Esophagus squamous epithelium (tissue), 5 donors: ENCODE data around the gene ARID1A. TPM values are rescaled to one million over a fixed set of nuclear protein-coding genes. Genes with fewer than 3 reads are reported as not detected.

Experiments
- DNase-seq: peaks from one replicate; lab custom pipeline; 2025; lab: John Stamatoyannopoulos, UW
- H3K27ac ChIP-seq, 4 donors: fragments of 200-600 bp; sonication (generic); one replicate each; pipeline ENCODE4 v1.5.1; 2016 to 2019; ENCODE audit warnings: mild to moderate bottlenecking in 1 of 4
- H3K27me3 ChIP-seq, 4 donors: fragments of 200-600 bp; sonication (generic); 1 replicate in 3 of 4; 2 replicates in 1 of 4; pipeline versions ENCODE4 v1.5.1 to v1.6.0; 2017 to 2021; ENCODE audit warnings: antibody characterized with exemption in 1 of 4
- H3K36me3 ChIP-seq, 3 donors: fragments of 200-600 bp; sonication (generic); one replicate each; pipeline ENCODE4 v1.5.1; 2016 to 2019
- H3K4me1 ChIP-seq, 3 donors: fragments of 200-600 bp; sonication (generic); one replicate each; pipeline ENCODE4 v1.5.1; 2017 to 2019
- H3K4me3 ChIP-seq, 4 donors: fragments of 200-600 bp; sonication (generic); 1 replicate in 3 of 4; 2 replicates in 1 of 4; pipeline ENCODE4 v1.5.1; 2016 to 2019; ENCODE audit warnings: mild to moderate bottlenecking in 2 of 4, moderate library complexity in 1 of 4
- H3K9me3 ChIP-seq, 3 donors: fragments of 200-600 bp; sonication (generic); one replicate each; pipeline ENCODE4 v1.5.1; 2016 to 2019
- POLR2A ChIP-seq, 4 donors: fragments of 450-650 bp; IDR thresholded peaks; one replicate each; pipeline ENCODE4 v1.6.1; 2017; ENCODE audit warnings: antibody characterized with exemption in 4 of 4, mild to moderate bottlenecking in 4 of 4, moderate library complexity in 3 of 4
- WGBS, 2 donors: methylation state at CpG; one replicate each; pipeline ENCODE4 v1.1.5; 2018; 5-methylcytosine and 5-hydroxymethylcytosine counted together
- intact Hi-C: fragments of 100-400 bp; cut with DNase I; formaldehyde crosslinking; loops from one replicate; pipeline ENCODE4 v1.15.0; 2022
- total RNA-seq, 4 donors: library from RNA; depleted of rRNA; stranded (reverse); fragments of >200 nt; gene quantifications; one replicate each; pipeline ENCODE4 v1.1.0, GENCODE V29; 2016
- TF ChIP-seq, protein P1 (sequence below), 6 experiments: fragments of 450-650 bp in 4 of 6; fragments of 200-600 bp in 2 of 6; sonication (generic) in 2 of 6; IDR thresholded peaks; one replicate each; pipeline ENCODE4 v1.5.1; 2016 to 2019; ENCODE audit warnings: antibody characterized with exemption in 6 of 6, mild to moderate bottlenecking in 4 of 6, moderate library complexity in 4 of 6
- donor health status: DM: yes; HTN: yes; CAD: no.

The ARID1A gene
- total RNA-seq, 4 donors from 2014 or later: 23.9 to 60.2 (median 43.5) TPM

DNA sequence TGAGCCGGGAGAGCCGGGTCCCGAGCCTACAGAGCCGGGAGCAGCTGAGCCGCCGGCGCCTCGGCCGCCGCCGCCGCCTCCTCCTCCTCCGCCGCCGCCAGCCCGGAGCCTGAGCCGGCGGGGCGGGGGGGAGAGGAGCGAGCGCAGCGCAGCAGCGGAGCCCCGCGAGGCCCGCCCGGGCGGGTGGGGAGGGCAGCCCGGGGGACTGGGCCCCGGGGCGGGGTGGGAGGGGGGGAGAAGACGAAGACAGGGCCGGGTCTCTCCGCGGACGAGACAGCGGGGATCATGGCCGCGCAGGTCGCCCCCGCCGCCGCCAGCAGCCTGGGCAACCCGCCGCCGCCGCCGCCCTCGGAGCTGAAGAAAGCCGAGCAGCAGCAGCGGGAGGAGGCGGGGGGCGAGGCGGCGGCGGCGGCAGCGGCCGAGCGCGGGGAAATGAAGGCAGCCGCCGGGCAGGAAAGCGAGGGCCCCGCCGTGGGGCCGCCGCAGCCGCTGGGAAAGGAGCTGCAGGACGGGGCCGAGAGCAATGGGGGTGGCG is 371 bp downstream of the ARID1A start:
- H3K27ac ChIP-seq: peak overlapping the region; percentile 93 to 99 (median 98)
- intact Hi-C loops: no loop called here
- no peak for DNase-seq
- H3K4me1 ChIP-seq: peaks cover 33 to 63% (median 54%) of the 10 kb centered on the region in 3 donors
- H3K36me3 ChIP-seq: no peaks in the 10 kb centered on the region
- no peaks in the 10 kb centered on the region for H3K9me3 ChIP-seq
- peak overlapping the region; percentile 78 to 97 (median 94) for H3K4me3 ChIP-seq
- no peaks in the 10 kb centered on the region for H3K27me3 ChIP-seq
- 0% methylated on average over 3 of the region's 72 CpGs; no CpG with 5 or more reads in 1 of the 2 donors for WGBS, 2 donors
- TF ChIP-seq POLR2A (IDR thresholded peaks at IDR 0.05): peak in 1 of 4 donors; percentile 55
- TF ChIP-seq, protein P1, sequence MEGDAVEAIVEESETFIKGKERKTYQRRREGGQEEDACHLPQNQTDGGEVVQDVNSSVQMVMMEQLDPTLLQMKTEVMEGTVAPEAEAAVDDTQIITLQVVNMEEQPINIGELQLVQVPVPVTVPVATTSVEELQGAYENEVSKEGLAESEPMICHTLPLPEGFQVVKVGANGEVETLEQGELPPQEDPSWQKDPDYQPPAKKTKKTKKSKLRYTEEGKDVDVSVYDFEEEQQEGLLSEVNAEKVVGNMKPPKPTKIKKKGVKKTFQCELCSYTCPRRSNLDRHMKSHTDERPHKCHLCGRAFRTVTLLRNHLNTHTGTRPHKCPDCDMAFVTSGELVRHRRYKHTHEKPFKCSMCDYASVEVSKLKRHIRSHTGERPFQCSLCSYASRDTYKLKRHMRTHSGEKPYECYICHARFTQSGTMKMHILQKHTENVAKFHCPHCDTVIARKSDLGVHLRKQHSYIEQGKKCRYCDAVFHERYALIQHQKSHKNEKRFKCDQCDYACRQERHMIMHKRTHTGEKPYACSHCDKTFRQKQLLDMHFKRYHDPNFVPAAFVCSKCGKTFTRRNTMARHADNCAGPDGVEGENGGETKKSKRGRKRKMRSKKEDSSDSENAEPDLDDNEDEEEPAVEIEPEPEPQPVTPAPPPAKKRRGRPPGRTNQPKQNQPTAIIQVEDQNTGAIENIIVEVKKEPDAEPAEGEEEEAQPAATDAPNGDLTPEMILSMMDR (IDR thresholded peaks at IDR 0.05): no peak

DNA sequence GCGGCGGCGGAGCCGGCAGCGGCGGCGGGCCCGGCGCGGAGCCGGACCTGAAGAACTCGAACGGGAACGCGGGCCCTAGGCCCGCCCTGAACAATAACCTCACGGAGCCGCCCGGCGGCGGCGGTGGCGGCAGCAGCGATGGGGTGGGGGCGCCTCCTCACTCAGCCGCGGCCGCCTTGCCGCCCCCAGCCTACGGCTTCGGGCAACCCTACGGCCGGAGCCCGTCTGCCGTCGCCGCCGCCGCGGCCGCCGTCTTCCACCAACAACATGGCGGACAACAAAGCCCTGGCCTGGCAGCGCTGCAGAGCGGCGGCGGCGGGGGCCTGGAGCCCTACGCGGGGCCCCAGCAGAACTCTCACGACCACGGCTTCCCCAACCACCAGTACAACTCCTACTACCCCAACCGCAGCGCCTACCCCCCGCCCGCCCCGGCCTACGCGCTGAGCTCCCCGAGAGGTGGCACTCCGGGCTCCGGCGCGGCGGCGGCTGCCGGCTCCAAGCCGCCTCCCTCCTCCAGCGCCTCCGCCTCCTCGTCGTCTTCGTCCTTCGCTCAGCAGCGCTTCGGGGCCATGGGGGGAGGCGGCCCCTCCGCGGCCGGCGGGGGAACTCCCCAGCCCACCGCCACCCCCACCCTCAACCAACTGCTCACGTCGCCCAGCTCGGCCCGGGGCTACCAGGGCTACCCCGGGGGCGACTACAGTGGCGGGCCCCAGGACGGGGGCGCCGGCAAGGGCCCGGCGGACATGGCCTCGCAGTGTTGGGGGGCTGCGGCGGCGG is 1.0 kb downstream of the ARID1A start:
- no peaks in the 10 kb centered on the region for H3K36me3 ChIP-seq
- no peaks in the 10 kb centered on the region for H3K27me3 ChIP-seq
- intact Hi-C loops: no loop called here
- H3K27ac ChIP-seq: peak overlapping the region; percentile 93 to 99 (median 98)
- no peak for DNase-seq
- no peaks in the 10 kb centered on the region for H3K9me3 ChIP-seq
- H3K4me1 ChIP-seq: peaks cover 39 to 63% (median 54%) of the 10 kb centered on the region in 3 donors
- WGBS, 2 donors: 0% methylated on average over 7 to 9 of the region's 98 CpGs
- TF ChIP-seq, protein P1 (IDR thresholded peaks at IDR 0.05): peak in 1 of 6 experiments; percentile 9
- TF ChIP-seq POLR2A (IDR thresholded peaks at IDR 0.05): no peak
- H3K4me3 ChIP-seq: peak overlapping the region; percentile 78 to 97 (median 94)

DNA sequence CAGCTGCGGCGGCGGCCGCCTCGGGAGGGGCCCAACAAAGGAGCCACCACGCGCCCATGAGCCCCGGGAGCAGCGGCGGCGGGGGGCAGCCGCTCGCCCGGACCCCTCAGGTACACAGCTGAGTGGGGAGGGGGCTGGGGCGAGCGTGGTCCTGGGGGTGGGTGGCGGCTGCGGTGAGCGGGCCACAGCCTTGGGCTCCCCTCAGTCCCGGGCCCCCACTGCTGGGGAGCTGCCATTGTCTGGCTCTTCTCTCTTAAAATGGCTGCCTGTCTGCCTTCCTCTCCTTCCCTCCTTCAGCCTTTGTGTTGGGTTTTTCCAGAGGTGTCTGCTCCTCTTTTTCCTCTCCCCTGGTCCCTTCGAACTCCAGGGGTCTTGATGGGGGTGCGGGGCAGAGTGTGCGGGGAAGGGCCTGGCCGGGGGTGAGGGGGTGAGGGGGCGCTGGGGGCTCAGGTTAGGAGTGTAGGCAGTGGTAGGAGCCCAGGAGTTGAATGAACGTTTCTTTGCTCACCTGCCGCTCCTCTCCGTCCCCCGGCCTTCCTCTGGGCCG is 1.7 kb downstream of the ARID1A start:
- 0% methylated on average over 5 to 8 of the region's 30 CpGs for WGBS, 2 donors
- TF ChIP-seq POLR2A (IDR thresholded peaks at IDR 0.05): no peak
- DNase-seq: no peak

DNA sequence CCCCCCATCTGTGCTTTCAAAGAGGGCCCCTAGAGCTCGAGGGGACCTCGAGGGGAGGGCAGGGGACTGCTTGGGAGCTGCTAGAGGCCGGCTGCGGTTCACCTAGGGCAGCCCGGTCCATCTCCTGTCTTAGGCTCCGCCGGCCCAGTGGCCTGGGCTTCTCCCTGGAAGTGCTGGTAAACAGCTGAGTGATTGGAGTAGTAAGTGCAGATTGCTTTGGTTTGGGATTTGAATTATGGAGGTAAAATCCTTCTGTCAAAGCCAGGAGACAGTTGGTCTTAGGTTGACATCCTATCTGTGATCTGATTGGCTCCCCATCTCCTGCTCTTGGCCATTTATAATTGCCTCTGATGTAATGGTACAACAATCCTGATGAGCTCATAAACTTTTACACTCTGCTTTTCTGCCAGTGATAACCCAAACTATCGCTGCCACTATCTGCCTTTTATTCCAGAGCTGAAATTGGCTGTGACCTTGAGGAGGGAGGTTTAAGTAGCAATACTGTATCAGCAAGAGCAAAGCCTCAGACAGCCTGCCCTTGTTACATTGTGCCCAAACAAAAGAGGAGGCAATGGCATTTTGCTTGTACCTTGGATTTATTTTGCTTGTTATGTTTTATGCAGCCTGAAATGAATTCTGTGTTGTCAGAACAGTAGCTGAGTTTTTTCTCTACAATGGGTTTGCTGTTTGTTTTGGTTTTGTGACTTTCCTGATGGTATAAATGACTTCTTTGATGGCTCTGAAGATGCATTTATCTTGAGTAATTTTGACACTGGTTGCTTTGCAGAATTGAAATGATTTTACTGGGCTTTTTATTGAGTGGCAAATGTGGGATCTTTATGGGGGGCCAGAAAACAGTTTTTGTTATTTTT is 2.4 kb downstream of the ARID1A start:
- TF ChIP-seq, protein P1 (IDR thresholded peaks at IDR 0.05): no peak
- peak in 3 of 4 donors; percentile 29 to 63 (median 57) for TF ChIP-seq POLR2A (IDR thresholded peaks at IDR 0.05)
- no peak for DNase-seq
- H3K27me3 ChIP-seq: no peaks in the 10 kb centered on the region
- intact Hi-C loops: no loop called here
- H3K36me3 ChIP-seq: no peaks in the 10 kb centered on the region
- H3K4me3 ChIP-seq: peak overlapping the region; percentile 78 to 97 (median 94)
- H3K27ac ChIP-seq: peak overlapping the region; percentile 93 to 99 (median 98)
- no peaks in the 10 kb centered on the region for H3K9me3 ChIP-seq
- H3K4me1 ChIP-seq: peaks cover 52 to 72% (median 66%) of the 10 kb centered on the region in 3 donors
- 0% methylated on average over 1 of the region's 8 CpGs for WGBS, 2 donors

More for the DNA sequence above, 1.7 kb downstream of the ARID1A start:
- H3K27me3 ChIP-seq: no peaks in the 10 kb centered on the region
- intact Hi-C loops: no loop called here
- H3K9me3 ChIP-seq: no peaks in the 10 kb centered on the region
- no peaks in the 10 kb centered on the region for H3K36me3 ChIP-seq
- H3K4me1 ChIP-seq: peaks cover 45 to 67% (median 59%) of the 10 kb centered on the region in 3 donors
- peak overlapping the region; percentile 93 to 99 (median 98) for H3K27ac ChIP-seq
- H3K4me3 ChIP-seq: peak overlapping the region; percentile 78 to 97 (median 94)

DNA sequence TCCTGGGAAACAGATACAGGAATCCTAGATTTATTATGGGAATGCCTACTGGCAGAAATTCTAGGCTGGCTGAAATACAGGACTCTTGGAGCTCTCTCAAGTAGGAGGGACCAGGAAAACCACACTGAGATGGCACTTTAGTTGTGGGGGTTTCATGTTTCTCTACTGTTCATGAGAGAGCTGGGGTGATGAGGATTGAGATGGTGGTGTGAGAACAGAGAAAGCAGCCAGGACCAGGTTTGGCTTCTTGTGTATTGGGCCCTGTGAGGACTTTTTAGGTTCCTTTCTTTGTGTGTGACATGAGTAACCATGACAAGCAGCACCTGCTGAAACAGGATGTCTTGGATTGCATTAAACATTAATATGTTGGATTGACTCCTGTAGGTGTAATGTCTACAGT is 4.9 kb downstream of the ARID1A start:
- peak overlapping the region in 1 of 4 donors; percentile 25 for H3K4me3 ChIP-seq
- no peak for DNase-seq
- TF ChIP-seq POLR2A (IDR thresholded peaks at IDR 0.05): no peak
- TF ChIP-seq, protein P1 (IDR thresholded peaks at IDR 0.05): no peak
- peaks cover 0 to 4% (median 0%) of the 10 kb centered on the region in 3 donors for H3K36me3 ChIP-seq
- peaks cover 55 to 76% (median 71%) of the 10 kb centered on the region in 3 donors for H3K4me1 ChIP-seq
- no peaks in the 10 kb centered on the region for H3K27me3 ChIP-seq
- H3K9me3 ChIP-seq: no peaks in the 10 kb centered on the region
- H3K27ac ChIP-seq: peak overlapping the region; percentile 59 to 99 (median 74)
- intact Hi-C loops: no loop called here
